SK-N-SH (cell line): ENCODE measurements around the gene MMS22L. TPM values are rescaled to one million over a fixed set of nuclear protein-coding genes. Genes with fewer than 3 reads are reported as not detected.

Source experiments
- CTCF ChIA-PET: fragments of 300-600, 350-600 bp; formaldehyde crosslinking; extraction: SDS; loops from one replicate; lab custom pipeline; 2021; lab: Yijun Ruan, JAX
- POLR2A ChIA-PET: fragments of 350-600 bp; sonication (Branson Sonifier 250); formaldehyde crosslinking; extraction: SDS; loops from one replicate; lab custom pipeline; 2020; ENCODE audit warnings: antibody characterized with exemption, inconsistent platforms; lab: Yijun Ruan, JAX
- DNase-seq: peaks from one replicate; pipeline ENCODE4 v3.0.0; 2012
- H2AFZ ChIP-seq: fragments of 200-600 bp; sonication (generic); 2 replicates; pipeline ENCODE4 v1.8.1; 2016; ENCODE audit warnings: antibody characterized with exemption, mild to moderate bottlenecking, low read depth
- H3F3A ChIP-seq: fragments of 200-600 bp; sonication (generic); replicated peaks from 2 replicates; pipeline ENCODE3; 2016; ENCODE audit warnings: antibody characterized with exemption, mild to moderate bottlenecking; ENCODE audit not compliant: insufficient read depth
- H3K27ac ChIP-seq, 2 experiments: fragments of 200-500 bp in 1 of 2; fragments of 200-600 bp in 1 of 2; sonication (Bioruptor generic) in 1 of 2; sonication (generic), shearing (Covaris generic) in 1 of 2; 2 replicates each; pipeline versions ENCODE4 v1.5.1 to v1.6.1; 2014 to 2016; ENCODE audit warnings: low read depth in 2 of 2, inconsistent platforms in 1 of 2, low read length in 1 of 2, mild to moderate bottlenecking in 1 of 2, mixed read lengths in 1 of 2
- H3K27me3 ChIP-seq: fragments of 200-600 bp; sonication (generic), shearing (Covaris generic); 2 replicates; pipeline ENCODE4 v1.6.1; 2016; ENCODE audit warnings: mixed run types; ENCODE audit not compliant: insufficient read depth
- H3K36me3 ChIP-seq, 2 experiments: fragments of 200-500 bp in 1 of 2; fragments of 200-600 bp in 1 of 2; sonication (Bioruptor generic) in 1 of 2; sonication (generic) in 1 of 2; replicated peaks in 1 of 2; 2 replicates each; pipeline versions ENCODE3 to v1.5.1; 2014 to 2016; ENCODE audit warnings: low read length in 1 of 2, mild to moderate bottlenecking in 1 of 2; ENCODE audit not compliant: insufficient read depth in 2 of 2, control insufficient read depth in 1 of 2
- H3K4me1 ChIP-seq, 2 experiments: fragments of 200-500 bp in 1 of 2; fragments of 200-600 bp in 1 of 2; sonication (Bioruptor generic) in 1 of 2; sonication (generic), shearing (Covaris generic) in 1 of 2; 2 replicates each; pipeline versions ENCODE4 v1.5.1 to v1.6.1; 2014 to 2016; ENCODE audit warnings: low read depth in 1 of 2, low read length in 1 of 2, mixed run types in 1 of 2; ENCODE audit not compliant: insufficient read depth in 2 of 2, control insufficient read depth in 1 of 2
- H3K4me2 ChIP-seq: fragments of 200-600 bp; sonication (generic), shearing (Covaris generic); 2 replicates; pipeline ENCODE4 v1.6.1; 2017; ENCODE audit warnings: mixed run types
- H3K4me3 ChIP-seq, 2 experiments: fragments of 200-500 bp in 1 of 2; fragments of 200-600 bp in 1 of 2; sonication (Bioruptor generic) in 1 of 2; sonication (generic), shearing (Covaris generic) in 1 of 2; 2 replicates each; pipeline versions ENCODE4 v1.5.1 to v1.8.1; 2014 to 2016; ENCODE audit warnings: low read depth in 2 of 2, inconsistent platforms in 1 of 2, low read length in 1 of 2, mild to moderate bottlenecking in 1 of 2, mixed read lengths in 1 of 2, moderate library complexity in 1 of 2
- H3K79me2 ChIP-seq: fragments of 200-600 bp; sonication (generic); 2 replicates; pipeline ENCODE4 v1.8.1; 2017; ENCODE audit warnings: mild to moderate bottlenecking; ENCODE audit not compliant: insufficient read depth
- H3K9ac ChIP-seq: fragments of 200-600 bp; sonication (generic); 2 replicates; pipeline ENCODE4 v1.6.1; 2017; ENCODE audit warnings: mixed run types
- H3K9me2 ChIP-seq: fragments of 200-600 bp; sonication (generic); 2 replicates; pipeline ENCODE4 v1.6.1; 2017; ENCODE audit warnings: mixed run types
- H3K9me3 ChIP-seq: fragments of 200-600 bp; sonication (generic); 2 replicates; pipeline ENCODE4 v1.6.1; 2017; ENCODE audit warnings: mixed run types, mild to moderate bottlenecking, moderate library complexity
- H4K20me1 ChIP-seq: fragments of 200-600 bp; sonication (generic); 2 replicates; pipeline ENCODE4 v1.6.1; 2017; ENCODE audit warnings: mild to moderate bottlenecking, mixed run types; ENCODE audit not compliant: insufficient read depth
- CHD2 ChIP-seq: fragments of 150-350 bp; IDR thresholded peaks from 2 replicates; pipeline ENCODE4 v1.6.1; 2018; ENCODE audit warnings: low read length; ENCODE audit not compliant: partially characterized antibody
- EZH2phosphoT487 ChIP-seq: fragments of 200-600 bp; sonication (generic); IDR thresholded peaks from 2 replicates; pipeline ENCODE4 v1.6.1; 2017; ENCODE audit warnings: low read depth, mixed run types, mild to moderate bottlenecking, antibody characterized with exemption, moderate library complexity, borderline replicate concordance
- FOSL2 ChIP-seq: IDR thresholded peaks from 2 replicates; pipeline ENCODE4 v1.4.0; 2012; ENCODE audit warnings: low read depth, mild to moderate bottlenecking, moderate library complexity, borderline replicate concordance
- IRF3 ChIP-seq: fragments of 150-350 bp; IDR thresholded peaks from 2 replicates; pipeline ENCODE4 v1.6.1; 2016; ENCODE audit warnings: mild to moderate bottlenecking, low read depth, low read length
- MAX ChIP-seq: IDR thresholded peaks from 2 replicates; pipeline ENCODE4 v1.4.0; 2012; ENCODE audit warnings: low read depth
- MEF2A ChIP-seq: IDR thresholded peaks from 2 replicates; pipeline ENCODE4 v1.4.0; 2012; ENCODE audit warnings: low read depth, borderline replicate concordance
- NFIC ChIP-seq: IDR thresholded peaks from 2 replicates; pipeline ENCODE4 v1.4.0; 2012; ENCODE audit warnings: borderline replicate concordance
- TAF1 ChIP-seq: IDR thresholded peaks from 2 replicates; pipeline ENCODE4 v1.6.1; 2012; ENCODE audit warnings: low read depth, mild to moderate bottlenecking, low read length, moderate library complexity, borderline replicate concordance
- TEAD4 ChIP-seq: IDR thresholded peaks from 2 replicates; pipeline ENCODE4 v1.4.0; 2012; ENCODE audit warnings: mild to moderate bottlenecking, borderline replicate concordance; ENCODE audit not compliant: insufficient read depth
- USF1 ChIP-seq: IDR thresholded peaks from 2 replicates; pipeline ENCODE4 v1.4.0; 2012; ENCODE audit warnings: low read depth, borderline replicate concordance
- ZBTB33 ChIP-seq: IDR thresholded peaks from 2 replicates; pipeline ENCODE4 v1.4.0; 2012; ENCODE audit warnings: low read depth, borderline replicate concordance
- WGBS: methylation state at CpG from one replicate; pipeline ENCODE4 v1.1.6; 2017; ENCODE audit warnings: low lambda C conversion rate; 5-methylcytosine and 5-hydroxymethylcytosine counted together
- polyA plus RNA-seq, 3 experiments: library from polyadenylated mRNA; depleted of rRNA; stranded (reverse); fragments of >200 nt; gene quantifications; 2 replicates each; pipeline ENCODE4 v1.2.3, GENCODE V29; 2012

The MMS22L gene
- polyA plus RNA-seq, 1 of the 3 experiments (the other 2 are of a cell fraction), result 4.3 TPM

- 63% methylated on average over 6 of the region's 6 CpGs for WGBS
- Histone ChIP-seq H2AFZ (no peak overlapping the region), H3K9ac (no peak overlapping the region), H3K9me2 (no peaks in the 10 kb centered on the region), H3K79me2 (no peaks in the 10 kb centered on the region), H3F3A (no peaks in the 10 kb centered on the region), H3K9me3 (no peaks in the 10 kb centered on the region), H3K27ac (no peak overlapping the region), H3K4me1 (peaks cover 0 to 3% of the 10 kb centered on the region in 2 experiments; a peak in 2 of 4 replicates), H3K4me2 (no peak overlapping the region), H3K36me3 (no peaks in the 10 kb centered on the region), H3K27me3 (no peaks in the 10 kb centered on the region), H4K20me1 (no peaks in the 10 kb centered on the region), H3K4me3 (no peak overlapping the region)
- no peak for TF ChIP-seq USF1
- no peak for TF ChIP-seq TEAD4
- TF ChIP-seq TAF1, result no peak
- TF ChIP-seq EZH2phosphoT487, result no peak
- no peak for TF ChIP-seq MAX
- no peak for TF ChIP-seq MEF2A
- no peak for TF ChIP-seq IRF3
- TF ChIP-seq ZBTB33, result no peak
- TF ChIP-seq FOSL2, result no peak
- TF ChIP-seq NFIC, result no peak
- no peak for TF ChIP-seq CHD2
- POLR2A ChIA-PET, result no interaction called here
- DNase-seq, result no peak
- CTCF ChIA-PET, result no interaction called here
Measured at GRCh38 chr6:97092673-97093305, 190.2 kb downstream of the MMS22L start.
